GM13976 (cell line): ENCODE measurements around the gene G6PD.
"Not testable (repeated sequence)": the region's sequence is repeated elsewhere in the genome, so short reads cannot be mapped to it uniquely, and the experiment has no call there.

Experiments used
- DNase-seq: peaks from one replicate; pipeline ENCODE4 v3.0.0; 2012; ENCODE audit warnings: low spot score
- in situ Hi-C: fragments of 300-500 bp; cut with MboI; formaldehyde crosslinking; loops from one replicate; pipeline ENCODE4 v1.12.0; 2022; ENCODE audit warnings: low sequenced_read_pairs, mixed read lengths, inconsistent platforms; ENCODE audit not compliant: unreplicated experiment
- TF ChIP-seq, protein P1 (sequence below): IDR thresholded peaks from 2 replicates; pipeline ENCODE4 v1.5.1; 2012; ENCODE audit warnings: borderline replicate concordance, mild to moderate bottlenecking; ENCODE audit not compliant: insufficient read depth; ENCODE audit errors: extremely low read depth, missing control alignments, control extremely low read depth

G6PD gene

DNA sequence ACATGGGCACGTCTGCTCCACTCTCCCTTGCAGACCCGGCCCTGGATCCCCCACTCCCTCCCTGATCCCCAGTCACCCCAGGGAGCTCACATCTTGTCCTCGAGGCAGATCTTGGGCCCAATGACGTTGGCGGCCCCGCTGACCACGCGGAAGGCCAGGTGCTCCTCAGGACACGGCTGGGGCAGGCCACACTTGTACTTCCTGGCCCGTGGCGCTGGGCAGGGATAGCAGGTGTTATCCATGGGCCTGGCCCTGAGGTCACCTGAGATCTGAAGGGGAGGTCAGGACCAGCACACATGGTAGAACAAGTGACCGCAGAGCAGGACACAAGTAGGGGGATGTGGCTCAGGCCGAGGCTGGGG lies 38.3 kb downstream of the G6PD start:
- in situ Hi-C loops = no loop called here
- no peak for DNase-seq

DNA sequence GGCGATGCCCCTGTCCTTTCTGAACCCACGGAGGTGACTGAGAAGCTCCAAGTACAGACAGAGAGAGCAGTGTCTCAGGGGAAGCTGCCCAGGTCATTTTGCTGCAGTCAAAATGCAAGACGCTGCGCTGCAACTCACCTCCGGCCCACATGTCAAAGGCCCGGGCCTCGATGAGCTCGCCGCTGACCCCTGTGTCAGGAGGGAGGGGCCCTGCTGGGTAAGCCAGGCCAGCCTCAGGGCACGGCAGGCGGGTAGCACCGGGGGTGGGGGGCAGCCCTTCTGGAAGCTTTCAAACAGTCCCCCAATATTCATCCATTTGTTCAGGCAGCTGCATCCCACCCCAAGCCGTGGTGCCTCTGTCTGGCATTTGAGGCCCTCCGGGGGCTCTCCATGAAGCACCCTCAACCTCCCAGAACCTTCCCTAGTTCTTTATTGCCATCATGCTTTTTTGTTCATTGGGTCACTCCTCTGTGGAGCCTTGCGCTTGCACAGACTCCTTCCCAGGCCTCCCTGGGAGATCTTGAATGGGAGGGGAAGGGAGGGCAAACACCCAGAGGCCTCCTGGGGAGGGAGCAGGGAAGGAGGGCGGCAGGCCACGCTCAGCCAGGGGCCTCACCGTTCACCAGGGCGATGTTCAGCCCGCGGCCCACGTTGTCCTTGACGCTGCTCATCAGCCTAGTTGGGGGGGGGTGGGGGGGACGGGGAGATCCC lies 38.8 kb downstream of the G6PD start:
- in situ Hi-C loops = no loop called here
- TF ChIP-seq, protein P1, sequence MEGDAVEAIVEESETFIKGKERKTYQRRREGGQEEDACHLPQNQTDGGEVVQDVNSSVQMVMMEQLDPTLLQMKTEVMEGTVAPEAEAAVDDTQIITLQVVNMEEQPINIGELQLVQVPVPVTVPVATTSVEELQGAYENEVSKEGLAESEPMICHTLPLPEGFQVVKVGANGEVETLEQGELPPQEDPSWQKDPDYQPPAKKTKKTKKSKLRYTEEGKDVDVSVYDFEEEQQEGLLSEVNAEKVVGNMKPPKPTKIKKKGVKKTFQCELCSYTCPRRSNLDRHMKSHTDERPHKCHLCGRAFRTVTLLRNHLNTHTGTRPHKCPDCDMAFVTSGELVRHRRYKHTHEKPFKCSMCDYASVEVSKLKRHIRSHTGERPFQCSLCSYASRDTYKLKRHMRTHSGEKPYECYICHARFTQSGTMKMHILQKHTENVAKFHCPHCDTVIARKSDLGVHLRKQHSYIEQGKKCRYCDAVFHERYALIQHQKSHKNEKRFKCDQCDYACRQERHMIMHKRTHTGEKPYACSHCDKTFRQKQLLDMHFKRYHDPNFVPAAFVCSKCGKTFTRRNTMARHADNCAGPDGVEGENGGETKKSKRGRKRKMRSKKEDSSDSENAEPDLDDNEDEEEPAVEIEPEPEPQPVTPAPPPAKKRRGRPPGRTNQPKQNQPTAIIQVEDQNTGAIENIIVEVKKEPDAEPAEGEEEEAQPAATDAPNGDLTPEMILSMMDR = no peak
- DNase-seq = no peak

More for the DNA sequence above, 38.3 kb downstream of the G6PD start:
- TF ChIP-seq, protein P1 = no peak

DNA sequence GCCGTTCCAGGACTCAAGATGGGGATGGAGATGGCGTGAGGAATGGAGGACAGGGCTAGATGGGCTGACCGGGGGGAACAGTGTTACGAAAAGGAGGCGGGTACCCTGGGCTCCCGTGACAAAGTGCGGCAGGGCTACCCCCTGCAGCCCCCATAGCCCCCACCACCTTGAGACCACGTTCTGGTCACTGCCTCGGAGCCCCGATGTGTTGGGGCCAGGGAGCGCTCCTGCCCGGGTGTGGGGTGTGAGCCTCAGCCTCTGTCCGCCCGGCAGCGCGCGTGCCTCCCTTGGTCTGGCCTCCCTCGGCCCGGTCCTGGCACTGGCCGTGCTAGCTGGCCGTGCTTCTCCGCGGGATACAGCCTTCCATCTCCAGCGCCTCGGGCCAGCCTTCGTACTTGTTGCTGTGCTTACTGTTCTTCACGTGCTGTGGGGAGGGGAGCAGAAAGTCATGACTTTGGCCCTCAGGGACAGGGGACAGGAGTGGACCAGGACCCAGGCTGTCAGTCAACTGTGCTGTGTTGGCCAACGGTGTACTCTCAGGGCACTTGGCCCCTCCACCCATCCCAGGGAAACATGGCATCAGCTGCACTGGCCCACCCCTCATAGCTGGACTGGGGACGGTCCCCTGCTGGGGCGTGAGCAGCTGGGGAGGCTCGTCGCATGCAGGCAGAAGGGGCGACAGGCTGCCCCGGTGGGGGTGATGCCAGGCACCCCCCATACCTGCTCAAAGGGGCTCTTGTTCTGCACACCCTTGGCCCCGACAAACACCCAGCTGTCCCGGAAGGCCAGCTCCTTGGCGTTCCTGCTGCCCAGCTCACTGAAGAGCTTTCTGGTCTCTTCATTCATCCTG lies 39.9 kb downstream of the G6PD start:
- in situ Hi-C loops = no loop called here
- no peak for DNase-seq

DNA sequence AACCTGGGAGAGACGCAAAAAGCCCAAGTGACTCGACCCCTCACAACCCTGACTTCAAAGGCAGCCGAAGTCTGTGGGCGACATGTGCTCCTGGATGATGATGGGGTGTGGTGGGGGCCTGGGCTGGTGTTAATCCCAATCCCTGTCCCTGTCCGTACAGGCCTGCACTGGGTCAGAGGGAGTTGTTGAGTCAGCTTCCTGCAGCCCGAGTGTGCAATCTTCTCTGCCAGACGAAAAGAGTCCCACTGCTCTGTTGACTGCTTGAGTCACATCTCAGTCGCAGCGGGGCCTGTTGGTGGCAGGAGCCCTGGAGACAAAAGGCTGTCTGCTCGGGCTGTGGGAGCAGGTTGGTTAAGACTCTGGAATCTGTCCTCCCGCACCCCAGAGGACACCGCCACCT lies 40.9 kb downstream of the G6PD start:
- no peak for DNase-seq
- TF ChIP-seq, protein P1 = no peak
- in situ Hi-C loops = no loop called here

More for the DNA sequence above, 39.9 kb downstream of the G6PD start:
- TF ChIP-seq, protein P1 = no peak

DNA sequence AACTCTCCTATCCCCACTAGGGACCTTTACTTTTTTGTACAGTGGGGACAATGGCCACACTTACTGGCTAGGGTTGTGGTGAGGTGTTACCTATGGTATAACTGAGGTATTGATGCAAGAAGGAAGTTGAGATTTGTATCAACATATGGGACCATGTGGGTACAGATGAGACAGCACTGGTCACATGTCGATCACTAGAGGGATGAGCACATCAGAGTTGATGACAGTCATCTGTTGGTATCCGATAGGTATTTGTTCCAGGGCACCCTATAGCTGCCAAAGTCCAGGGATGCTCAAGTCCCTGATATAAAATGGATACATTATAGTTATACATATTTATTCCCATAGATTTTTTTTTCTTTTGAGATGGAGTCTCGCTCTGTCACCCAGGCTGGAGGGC lies 43.7 kb downstream of the G6PD start:
- in situ Hi-C loops = no loop called here
- TF ChIP-seq, protein P1 = no peak

DNA sequence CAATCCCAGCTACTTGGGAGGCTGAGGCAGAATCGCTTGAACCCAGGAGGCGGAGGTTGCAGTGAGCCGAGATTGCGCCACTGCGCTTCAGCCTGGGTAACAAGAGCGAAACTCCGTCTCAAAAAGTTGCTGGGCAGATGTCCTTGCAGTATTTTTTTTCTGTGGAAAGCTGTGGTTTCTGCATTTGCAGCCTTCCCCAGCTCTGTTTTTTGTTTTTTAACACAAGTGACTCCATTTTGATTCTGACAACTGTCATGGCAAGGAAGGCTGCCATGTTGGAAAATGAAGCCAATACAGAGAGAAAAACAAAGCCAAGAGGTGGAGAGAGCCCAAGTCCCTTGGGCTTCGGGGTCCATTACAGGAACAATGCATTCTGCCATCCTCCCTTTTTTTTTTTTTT lies 44.5 kb downstream of the G6PD start:
- in situ Hi-C loops = no loop called here
- TF ChIP-seq, protein P1 = no peak

More for the DNA sequence above, 43.7 kb downstream of the G6PD start:
- DNase-seq = no peak

DNA sequence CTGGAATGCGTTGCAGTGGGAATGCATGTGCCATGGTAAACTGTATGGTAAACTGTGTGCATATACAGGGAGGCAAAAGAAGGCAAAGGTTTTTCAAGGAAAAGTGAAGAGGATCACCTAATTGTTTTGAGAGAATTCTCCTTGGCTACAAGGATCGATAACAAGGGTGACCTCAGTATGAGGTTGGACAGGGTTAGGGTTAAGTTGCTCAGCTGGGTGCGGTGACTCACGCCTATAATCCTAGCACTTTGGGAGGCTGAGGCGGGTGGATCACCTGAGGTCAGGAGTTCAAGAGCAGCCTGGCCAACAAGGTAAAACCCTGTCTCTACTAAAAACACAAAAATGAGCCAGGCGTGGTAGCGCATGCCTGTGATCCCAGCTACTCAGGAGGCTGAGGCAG lies 45.2 kb downstream of the G6PD start:
- DNase-seq, in situ Hi-C loops: not testable (repeated sequence)

More for the DNA sequence above, 44.5 kb downstream of the G6PD start:
- no peak for DNase-seq

DNA sequence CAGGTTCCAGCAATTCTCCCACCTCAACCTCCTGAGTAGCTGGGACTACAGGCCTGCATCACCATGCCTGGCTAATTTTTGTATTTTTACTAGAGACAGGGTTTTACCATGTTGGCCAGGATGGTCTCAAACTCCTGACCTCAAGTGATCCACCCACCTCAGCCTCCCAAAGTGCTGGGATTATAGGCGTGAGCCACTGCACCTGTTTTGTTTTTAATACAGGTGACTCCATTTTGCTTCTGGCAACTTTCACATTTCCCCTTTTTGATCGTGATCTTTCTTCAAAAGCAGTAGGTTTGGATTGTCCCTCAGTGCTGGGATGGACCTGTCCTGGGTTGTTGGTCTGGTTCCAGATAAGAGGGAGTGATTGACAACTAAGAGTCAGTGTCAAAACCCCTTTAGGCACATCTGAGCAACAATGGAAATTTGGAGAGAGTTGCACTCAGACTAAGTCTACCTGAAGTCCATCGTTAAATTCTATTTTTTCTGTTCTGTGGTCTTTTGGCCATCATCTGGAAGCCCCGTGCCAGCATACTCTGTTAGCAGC lies 50.0 kb downstream of the G6PD start:
- DNase-seq, in situ Hi-C loops: not testable (repeated sequence)
